KMS-11 (cell line): ENCODE measurements around the gene GATM.
"Not testable (repeated sequence)": the region's sequence is repeated elsewhere in the genome, so short reads cannot be mapped to it uniquely, and the experiment has no call there.

ENCODE experiments used
- H2AFZ ChIP-seq: fragments of 200-600 bp; sonication (generic); 2 replicates; pipeline ENCODE4 v1.6.1; 2016; ENCODE audit warnings: antibody characterized with exemption, mixed run types, low read depth
- H3K27ac ChIP-seq: fragments of 200-600 bp; sonication (generic); 2 replicates; pipeline ENCODE4 v1.6.1; 2016; ENCODE audit warnings: mild to moderate bottlenecking, mixed run types
- H3K27me3 ChIP-seq: fragments of 200-600 bp; sonication (generic); 2 replicates; pipeline ENCODE4 v1.6.1; 2017; ENCODE audit warnings: mild to moderate bottlenecking, low read depth, mixed run types, moderate library complexity; ENCODE audit not compliant: insufficient read depth
- H3K36me3 ChIP-seq: fragments of 200-600 bp; sonication (generic); 2 replicates; pipeline ENCODE4 v1.6.1; 2017; ENCODE audit warnings: mild to moderate bottlenecking, mixed run types; ENCODE audit not compliant: insufficient read depth
- H3K4me1 ChIP-seq: fragments of 200-600 bp; sonication (generic); 2 replicates; pipeline ENCODE4 v1.6.1; 2016; ENCODE audit warnings: mild to moderate bottlenecking, low read depth, mixed run types; ENCODE audit not compliant: poor library complexity, severe bottlenecking
- H3K4me2 ChIP-seq: fragments of 200-600 bp; sonication (generic); 2 replicates; pipeline ENCODE4 v1.7.0; 2016; ENCODE audit warnings: mild to moderate bottlenecking, mixed run types
- H3K4me3 ChIP-seq: fragments of 200-600 bp; sonication (generic); IDR thresholded peaks from 2 replicates; pipeline ENCODE4 v1.6.1; 2017; ENCODE audit warnings: low read depth, low read length, mixed read lengths; ENCODE audit not compliant: insufficient read depth
- H3K79me2 ChIP-seq: fragments of 200-600 bp; sonication (generic); 2 replicates; pipeline ENCODE4 v1.6.1; 2016; ENCODE audit warnings: low read depth, mixed run types; ENCODE audit not compliant: insufficient read depth
- H3K9ac ChIP-seq: fragments of 200-600 bp; sonication (generic); 2 replicates; pipeline ENCODE4 v1.6.1; 2016; ENCODE audit warnings: mild to moderate bottlenecking, mixed run types
- H4K20me1 ChIP-seq: fragments of 200-600 bp; sonication (generic); 2 replicates; pipeline ENCODE4 v1.6.1; 2016; ENCODE audit warnings: mild to moderate bottlenecking, mixed run types; ENCODE audit not compliant: insufficient read depth
- CTCF ChIP-seq: fragments of 200-600 bp; sonication (generic); conservative IDR thresholded peaks from 2 replicates; pipeline ENCODE4 v1.6.1; 2017; ENCODE audit warnings: low read depth, mild to moderate bottlenecking, antibody characterized with exemption, low read length, moderate library complexity, mixed read lengths

Gene GATM

GRCh38 chr15:45319472-45320214 lies 58.7 kb downstream of the GATM start:
- H3K4me1 ChIP-seq, result no peaks in the 10 kb centered on the region
- no peaks in the 10 kb centered on the region for H3K79me2 ChIP-seq
- no peaks in the 10 kb centered on the region for H4K20me1 ChIP-seq
- H3K4me3 ChIP-seq, result no peak overlapping the region
- no peak for TF ChIP-seq CTCF
- H3K27me3 ChIP-seq, result no peaks in the 10 kb centered on the region
- no peaks in the 10 kb centered on the region for H3K36me3 ChIP-seq
- H2AFZ ChIP-seq, result no peak overlapping the region
- H3K4me2 ChIP-seq, result no peak overlapping the region
- no peak overlapping the region for H3K27ac ChIP-seq
- no peak overlapping the region for H3K9ac ChIP-seq

GRCh38 chr15:45314960-45315359 lies 63.4 kb downstream of the GATM start:
- Histone ChIP-seq H3K9ac (no peak overlapping the region), H2AFZ (no peak overlapping the region), H4K20me1 (no peaks in the 10 kb centered on the region), H3K27ac (no peak overlapping the region), H3K79me2 (no peaks in the 10 kb centered on the region), H3K27me3 (no peaks in the 10 kb centered on the region), H3K36me3 (no peaks in the 10 kb centered on the region), H3K4me3 (no peak overlapping the region), H3K4me1 (no peaks in the 10 kb centered on the region), H3K4me2 (no peak overlapping the region)
- TF ChIP-seq CTCF, result no peak

- not testable (repeated sequence) for H3K79me2 ChIP-seq, H3K4me2 ChIP-seq, H3K4me1 ChIP-seq, H3K27ac ChIP-seq, H4K20me1 ChIP-seq, H2AFZ ChIP-seq, H3K27me3 ChIP-seq, H3K36me3 ChIP-seq, H3K4me3 ChIP-seq, H3K9ac ChIP-seq
These were observed 64.2 kb downstream of the GATM start for GRCh38 chr15:45314117-45314516.
